GM12874 (cell line): ENCODE measurements around the gene GALNT15.

Source experiments
- TF ChIP-seq, protein P1 (sequence below): IDR thresholded peaks from 2 replicates; pipeline ENCODE4 v1.5.1; 2011; ENCODE audit warnings: low read depth, mild to moderate bottlenecking, control low read depth, low read length, moderate library complexity; ENCODE audit not compliant: insufficient read depth

GALNT15 gene

GRCh38 chr3:16248556-16248955 lies 74.1 kb downstream of the GALNT15 start:
- TF ChIP-seq, protein P1, sequence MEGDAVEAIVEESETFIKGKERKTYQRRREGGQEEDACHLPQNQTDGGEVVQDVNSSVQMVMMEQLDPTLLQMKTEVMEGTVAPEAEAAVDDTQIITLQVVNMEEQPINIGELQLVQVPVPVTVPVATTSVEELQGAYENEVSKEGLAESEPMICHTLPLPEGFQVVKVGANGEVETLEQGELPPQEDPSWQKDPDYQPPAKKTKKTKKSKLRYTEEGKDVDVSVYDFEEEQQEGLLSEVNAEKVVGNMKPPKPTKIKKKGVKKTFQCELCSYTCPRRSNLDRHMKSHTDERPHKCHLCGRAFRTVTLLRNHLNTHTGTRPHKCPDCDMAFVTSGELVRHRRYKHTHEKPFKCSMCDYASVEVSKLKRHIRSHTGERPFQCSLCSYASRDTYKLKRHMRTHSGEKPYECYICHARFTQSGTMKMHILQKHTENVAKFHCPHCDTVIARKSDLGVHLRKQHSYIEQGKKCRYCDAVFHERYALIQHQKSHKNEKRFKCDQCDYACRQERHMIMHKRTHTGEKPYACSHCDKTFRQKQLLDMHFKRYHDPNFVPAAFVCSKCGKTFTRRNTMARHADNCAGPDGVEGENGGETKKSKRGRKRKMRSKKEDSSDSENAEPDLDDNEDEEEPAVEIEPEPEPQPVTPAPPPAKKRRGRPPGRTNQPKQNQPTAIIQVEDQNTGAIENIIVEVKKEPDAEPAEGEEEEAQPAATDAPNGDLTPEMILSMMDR: no peak

DNA sequence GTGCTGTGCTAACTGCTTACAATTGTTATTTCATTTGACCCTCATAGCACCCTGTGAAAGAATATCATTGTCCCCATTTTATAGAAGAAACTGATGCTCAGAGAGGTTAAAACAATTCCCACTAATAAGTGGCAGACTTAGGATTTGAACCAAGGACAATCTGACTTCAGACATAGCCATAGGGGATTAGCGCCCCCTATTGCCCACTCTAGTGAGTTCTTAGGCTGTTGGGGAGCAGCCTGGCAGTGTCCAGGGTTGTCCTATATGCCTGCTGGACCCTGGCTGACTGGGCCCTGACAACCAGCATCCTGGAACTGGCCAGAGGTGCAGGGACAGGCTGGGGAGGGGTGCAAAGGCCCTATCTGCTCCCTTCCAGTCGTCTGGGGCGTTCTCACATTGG lies 74.9 kb downstream of the GALNT15 start:
- TF ChIP-seq, protein P1: peak; percentile 66

GRCh38 chr3:16249886-16250285 lies 75.4 kb downstream of the GALNT15 start:
- TF ChIP-seq, protein P1: no peak

- TF ChIP-seq, protein P1: no peak
Measured at GRCh38 chr3:16251316-16252085, 77.0 kb downstream of the GALNT15 start.

DNA sequence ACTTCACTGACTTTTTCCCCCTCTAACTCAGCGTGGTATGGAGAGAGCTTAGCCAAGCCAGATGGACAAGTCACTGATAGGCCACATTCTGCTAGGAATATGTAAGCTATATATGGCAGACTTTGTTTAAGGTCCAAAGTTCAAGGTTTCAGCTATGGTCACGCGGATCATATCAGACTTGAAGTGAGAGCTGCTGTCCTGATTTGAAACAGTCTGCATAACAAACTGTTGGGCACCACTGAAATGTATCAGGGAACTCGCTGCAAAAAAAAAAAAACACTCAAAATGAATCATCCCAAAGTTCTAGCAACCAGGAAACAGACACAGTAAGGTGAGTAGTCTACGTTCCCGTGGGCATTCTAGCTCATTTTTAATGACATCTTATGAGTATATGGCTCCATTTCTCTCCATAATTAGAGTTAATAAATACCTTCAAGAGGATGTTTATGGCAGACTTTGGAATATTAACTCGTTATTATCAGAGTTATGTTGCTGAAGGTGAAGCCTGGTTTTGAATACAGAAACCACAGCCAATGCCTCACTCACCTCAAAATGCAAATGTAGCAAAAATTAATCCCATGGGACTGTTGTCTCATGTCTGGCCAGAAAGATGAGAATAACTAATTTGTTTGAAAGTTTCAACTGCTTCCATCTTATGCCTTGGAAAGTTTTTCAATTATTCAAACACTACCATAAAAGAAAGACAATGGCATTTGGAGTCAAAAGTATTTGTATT lies 77.9 kb downstream of the GALNT15 start:
- TF ChIP-seq, protein P1: no peak

DNA sequence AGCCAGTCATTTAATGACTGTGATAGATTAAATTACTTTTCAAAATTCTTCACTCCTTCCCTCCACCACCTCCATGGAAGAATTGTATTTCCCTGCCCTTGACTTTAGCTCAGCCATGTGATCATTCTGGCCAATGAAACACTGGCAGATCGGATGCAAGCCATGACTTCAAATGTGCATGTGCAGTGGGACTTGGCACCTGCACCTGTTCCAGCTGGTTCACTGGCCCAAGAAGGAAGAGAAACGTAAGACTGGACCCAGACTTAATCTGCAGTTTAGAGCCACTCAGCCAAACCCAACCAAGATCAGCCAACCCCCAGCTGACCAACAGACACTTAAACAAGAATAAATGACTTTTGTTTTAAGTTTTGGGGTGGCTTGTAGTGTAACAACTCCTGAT lies 78.5 kb downstream of the GALNT15 start:
- TF ChIP-seq, protein P1: no peak

DNA sequence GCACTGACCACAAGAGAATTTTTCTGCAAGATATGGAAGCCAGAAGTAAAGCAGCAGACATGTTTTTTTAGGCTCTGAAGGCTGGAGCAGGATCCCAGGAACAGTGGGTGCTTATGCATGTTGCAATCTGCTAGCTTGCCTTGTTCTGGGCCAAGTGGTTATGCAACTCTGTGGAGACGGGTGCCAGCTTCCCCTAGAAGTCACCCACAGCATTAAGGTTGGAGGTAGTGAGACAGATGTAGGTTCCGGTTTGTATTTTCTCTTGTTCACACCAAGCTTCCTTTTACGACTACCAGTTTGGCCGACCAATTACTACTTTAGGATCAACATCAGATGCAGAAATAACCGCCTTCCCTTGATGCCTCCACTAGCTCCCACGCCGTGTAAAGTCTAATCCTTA lies 79.1 kb downstream of the GALNT15 start:
- TF ChIP-seq, protein P1: no peak
